ENCODE results near the gene ZNF560. TPM values are rescaled to one million over a fixed set of nuclear protein-coding genes. Genes with fewer than 3 reads are reported as not detected.

The ZNF560 gene
- total RNA-seq, 2 experiments from 2014 or later, result 0.33 to 0.34 TPM

DNA sequence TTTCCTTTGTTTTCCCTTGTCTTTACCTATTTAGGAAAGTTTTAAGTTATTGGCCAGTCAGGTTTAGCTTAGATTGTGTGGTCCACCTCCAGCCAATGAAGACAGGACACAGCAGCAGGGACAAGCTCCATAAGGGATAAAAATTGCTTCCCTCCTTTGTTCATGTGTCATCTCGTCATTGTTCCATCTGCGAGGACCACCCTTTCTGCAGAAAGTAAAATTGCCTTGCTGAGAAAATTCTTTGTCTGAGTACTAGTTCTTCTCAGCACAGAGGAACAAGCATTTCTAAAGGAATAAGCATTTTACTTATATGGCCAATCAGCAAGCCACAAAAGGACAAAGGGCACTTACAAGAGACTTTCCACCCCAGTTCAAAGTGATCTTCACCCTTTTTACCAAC is 11.4 kb downstream of the ZNF560 start:
- DNase-seq, result no peak
- Mint-ChIP-seq H3K4me1 (no peaks in the 10 kb centered on the region), H3K27me3 (no peaks in the 10 kb centered on the region), H3K4me3 (no peak overlapping the region), H3K9me3 (peaks cover 35% of the 10 kb centered on the region), H3K27ac (no peak overlapping the region), H3K36me3 (no peaks in the 10 kb centered on the region)
- ATAC-seq (ENCODE audit: low read depth), result no peak
- POLR2A ChIA-PET, result no interaction called here

DNA sequence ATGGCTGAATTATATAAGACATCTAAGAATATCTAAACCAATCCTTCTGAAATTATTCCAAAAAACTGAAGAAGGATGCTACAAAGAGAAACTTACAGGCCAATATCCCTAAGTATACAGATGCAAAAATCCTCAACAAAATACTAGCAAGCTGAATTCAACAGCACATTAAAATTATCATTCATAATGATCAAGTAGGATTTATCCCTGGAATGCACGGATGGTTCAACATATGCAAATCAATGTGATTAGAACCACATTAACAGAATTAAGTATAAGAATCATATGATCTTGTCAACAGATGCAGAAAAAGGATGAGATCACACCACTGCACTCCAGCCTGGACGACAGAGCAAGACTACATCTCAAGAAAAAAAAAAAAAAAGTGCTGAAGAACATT is 13.3 kb downstream of the ZNF560 start:
- POLR2A ChIA-PET, result no interaction called here
- no peak overlapping the region for H3K27ac Mint-ChIP-seq
- ATAC-seq (ENCODE audit: low read depth) (no peak), DNase-seq (no peak)
- H3K4me1 Mint-ChIP-seq, result no peaks in the 10 kb centered on the region
- H3K9me3 Mint-ChIP-seq, result peaks cover 36% of the 10 kb centered on the region
- no peaks in the 10 kb centered on the region for H3K27me3 Mint-ChIP-seq
- no peak overlapping the region for H3K4me3 Mint-ChIP-seq
- no peaks in the 10 kb centered on the region for H3K36me3 Mint-ChIP-seq

- Mint-ChIP-seq H3K4me3 (no peak overlapping the region), H3K36me3 (no peaks in the 10 kb centered on the region), H3K27me3 (no peaks in the 10 kb centered on the region), H3K27ac (no peak overlapping the region), H3K9me3 (peaks cover 32% of the 10 kb centered on the region), H3K4me1 (no peaks in the 10 kb centered on the region)
- DNase-seq (no peak), ATAC-seq (ENCODE audit: low read depth) (no peak)
- POLR2A ChIA-PET, result no interaction called here
These were observed 23.4 kb downstream of the ZNF560 start for GRCh38 chr19:9474975-9475374.

- DNase-seq (no peak), ATAC-seq (ENCODE audit: low read depth) (no peak)
- no peak overlapping the region for H3K4me3 Mint-ChIP-seq
- H3K27ac Mint-ChIP-seq, result no peak overlapping the region
- no peaks in the 10 kb centered on the region for H3K36me3 Mint-ChIP-seq
- peaks cover 25% of the 10 kb centered on the region for H3K9me3 Mint-ChIP-seq
- no peaks in the 10 kb centered on the region for H3K27me3 Mint-ChIP-seq
- POLR2A ChIA-PET, result no interaction called here
- no peaks in the 10 kb centered on the region for H3K4me1 Mint-ChIP-seq
These were observed 31.3 kb downstream of the ZNF560 start for GRCh38 chr19:9467161-9467560.

GRCh38 chr19:9461938-9462337 is 36.5 kb downstream of the ZNF560 start:
- no peaks in the 10 kb centered on the region for H3K4me1 Mint-ChIP-seq
- no peak overlapping the region for H3K27ac Mint-ChIP-seq
- ATAC-seq (ENCODE audit: low read depth), result no peak
- peaks cover 27% of the 10 kb centered on the region for H3K9me3 Mint-ChIP-seq
- POLR2A ChIA-PET, result no interaction called here
- no peaks in the 10 kb centered on the region for H3K36me3 Mint-ChIP-seq
- no peaks in the 10 kb centered on the region for H3K27me3 Mint-ChIP-seq
- H3K4me3 Mint-ChIP-seq, result no peak overlapping the region
- no peak for DNase-seq

- Mint-ChIP-seq H3K27ac (no peak overlapping the region), H3K36me3 (peaks cover 2% of the 10 kb centered on the region), H3K4me3 (peak overlapping the region; percentile 0), H3K27me3 (no peaks in the 10 kb centered on the region), H3K9me3 (peaks cover 25% of the 10 kb centered on the region), H3K4me1 (no peaks in the 10 kb centered on the region)
- ATAC-seq (ENCODE audit: low read depth) (no peak), DNase-seq (no peak)
- POLR2A ChIA-PET, result no interaction called here
These were observed 42.3 kb downstream of the ZNF560 start for GRCh38 chr19:9456018-9456689.

DNA sequence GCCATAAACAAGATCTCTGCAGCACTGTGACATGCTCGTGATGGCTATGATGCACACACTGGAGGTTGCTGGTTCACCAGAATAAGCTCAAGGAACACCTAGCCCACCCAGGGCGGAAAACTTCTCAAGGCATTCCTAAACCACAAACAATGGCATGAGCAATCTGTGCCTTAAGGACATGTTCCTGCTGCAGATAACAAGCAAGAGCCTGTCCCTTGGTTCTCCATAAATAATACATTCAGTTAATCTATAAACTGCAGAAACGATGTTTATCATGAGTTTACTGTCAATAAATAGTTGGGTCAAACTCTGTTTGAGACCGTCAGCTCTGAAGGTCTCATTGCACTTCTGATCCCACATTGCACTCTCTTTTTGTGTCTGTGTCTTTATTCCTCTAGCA is 44.5 kb downstream of the ZNF560 start:
- H3K9me3 Mint-ChIP-seq, result peaks cover 28% of the 10 kb centered on the region
- no peak overlapping the region for H3K4me3 Mint-ChIP-seq
- H3K4me1 Mint-ChIP-seq, result no peaks in the 10 kb centered on the region
- no peak for ATAC-seq (ENCODE audit: low read depth)
- peaks cover 4% of the 10 kb centered on the region for H3K36me3 Mint-ChIP-seq
- POLR2A ChIA-PET, result interaction anchor here (1.3 kb wide), 1 partner anchor 19 kb away, joined by 3 read pairs; the partner anchor contains the start of gene ZNF266
- DNase-seq, result no peak
- H3K27ac Mint-ChIP-seq, result no peak overlapping the region
- no peaks in the 10 kb centered on the region for H3K27me3 Mint-ChIP-seq

DNA sequence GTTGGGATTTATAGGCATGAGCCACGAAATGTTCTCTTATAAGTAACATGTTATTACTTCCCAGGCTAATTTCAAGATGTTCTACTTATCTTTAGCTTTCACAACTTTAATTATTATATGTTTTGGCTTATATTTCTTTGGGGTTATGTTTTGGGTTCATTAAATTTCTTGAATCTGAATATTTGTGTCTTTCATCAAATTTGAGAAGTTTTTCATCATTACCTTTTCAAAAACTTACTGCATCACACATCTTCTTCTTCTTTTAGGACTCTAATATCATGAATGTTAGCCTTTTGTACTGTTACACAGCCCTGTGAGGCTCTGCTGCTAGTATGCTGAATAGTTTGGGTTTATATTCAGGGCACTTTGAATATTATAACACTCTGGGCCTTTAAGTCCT is 53.4 kb downstream of the ZNF560 start:
- no peak for DNase-seq
- POLR2A ChIA-PET, result no interaction called here
- Mint-ChIP-seq H3K27me3 (no peaks in the 10 kb centered on the region), H3K4me3 (no peak overlapping the region), H3K27ac (no peak overlapping the region), H3K36me3 (peaks cover 12% of the 10 kb centered on the region), H3K4me1 (no peaks in the 10 kb centered on the region), H3K9me3 (peaks cover 34% of the 10 kb centered on the region)
- ATAC-seq (ENCODE audit: low read depth), result no peak

GRCh38 chr19:9436358-9436757 is 62.1 kb downstream of the ZNF560 start:
- no peak for DNase-seq
- peak overlapping the region; percentile 96 for H3K4me3 Mint-ChIP-seq
- H3K27ac Mint-ChIP-seq, result peak overlapping the region; percentile 98
- POLR2A ChIA-PET, result interaction anchor here (1.0 kb wide), 1 partner anchor 332 kb away, joined by 3 read pairs; the partner anchor contains the start of gene ZNF846
- H3K27me3 Mint-ChIP-seq, result no peaks in the 10 kb centered on the region
- ATAC-seq (ENCODE audit: low read depth), result no peak
- peaks cover 10% of the 10 kb centered on the region for H3K9me3 Mint-ChIP-seq
- peaks cover 14% of the 10 kb centered on the region for H3K4me1 Mint-ChIP-seq
- H3K36me3 Mint-ChIP-seq, result peaks cover 32% of the 10 kb centered on the region

DNA sequence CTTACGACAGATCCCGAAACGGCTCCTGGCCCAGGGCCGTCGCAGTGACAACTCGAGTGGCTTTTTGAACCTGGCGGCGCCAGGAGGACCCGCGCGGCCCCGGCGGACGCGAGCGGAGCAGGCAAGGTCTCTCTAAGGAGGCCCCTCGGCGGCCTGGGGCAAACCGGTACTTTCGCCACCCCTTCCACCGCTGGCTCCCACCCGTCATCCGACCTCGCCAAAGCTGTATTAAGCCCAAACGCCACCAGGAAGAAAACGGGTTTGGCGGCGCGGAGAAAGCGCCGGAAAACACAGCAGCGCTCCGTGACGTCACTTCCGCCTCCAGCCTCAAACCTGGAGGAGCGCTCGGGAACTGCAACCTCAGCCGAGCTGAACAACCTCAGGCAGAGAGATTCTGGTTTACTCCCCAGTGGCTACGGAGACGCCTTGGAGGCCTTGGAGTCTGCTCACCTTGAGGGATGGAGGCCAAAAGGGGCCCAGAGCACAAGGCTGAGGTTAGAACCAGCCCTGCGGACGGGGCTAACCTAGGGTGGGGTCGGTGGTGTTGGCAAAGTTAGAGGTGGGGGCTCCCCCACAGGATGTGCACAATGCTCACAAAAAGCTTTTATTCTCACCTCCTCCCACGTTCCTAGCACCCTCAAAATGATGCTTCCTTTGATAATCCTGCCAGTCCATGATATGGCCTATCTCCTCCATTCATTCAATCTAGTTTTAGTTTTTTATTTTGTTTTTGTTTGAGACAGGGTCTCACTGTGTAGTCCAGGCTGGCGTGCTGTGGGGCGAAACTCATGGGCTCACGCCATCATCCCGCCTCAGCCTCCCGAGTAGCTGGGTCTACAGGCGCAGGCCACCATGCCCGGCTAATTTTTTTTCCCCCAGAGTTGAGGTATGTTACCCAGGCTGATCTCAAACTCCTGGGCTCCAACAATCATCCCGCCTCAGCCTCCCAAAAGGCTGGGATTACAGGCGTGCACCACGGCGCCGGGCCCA is 62.8 kb downstream of the ZNF560 start, which contains the start of gene ZNF266:
TSS of gene ZNF266 (minus strand) at position 295 of the 990 bp plus-strand sequence. CDS start 15,484 bp downstream, outside the sequence.
- POLR2A ChIA-PET, result interaction anchor here (0.9 to 1.5 kb wide), 8 partner anchors 19 to 333 kb away, joined by 3 to 7 read pairs (median 4); partner anchors contain the start of genes ZNF121, ZNF317, ZNF559 and ZNF846
- Mint-ChIP-seq H3K27me3 (no peaks in the 10 kb centered on the region), H3K36me3 (peaks cover 39% of the 10 kb centered on the region), H3K4me3 (peak within 1 kb of the TSS; percentile 96), H3K4me1 (peaks cover 14% of the 10 kb centered on the region), H3K27ac (peak within 1 kb of the TSS; percentile 98), H3K9me3 (peaks cover 10% of the 10 kb centered on the region)
- ATAC-seq (ENCODE audit: low read depth) (peak; percentile 88), DNase-seq (peak; percentile 91)

DNA sequence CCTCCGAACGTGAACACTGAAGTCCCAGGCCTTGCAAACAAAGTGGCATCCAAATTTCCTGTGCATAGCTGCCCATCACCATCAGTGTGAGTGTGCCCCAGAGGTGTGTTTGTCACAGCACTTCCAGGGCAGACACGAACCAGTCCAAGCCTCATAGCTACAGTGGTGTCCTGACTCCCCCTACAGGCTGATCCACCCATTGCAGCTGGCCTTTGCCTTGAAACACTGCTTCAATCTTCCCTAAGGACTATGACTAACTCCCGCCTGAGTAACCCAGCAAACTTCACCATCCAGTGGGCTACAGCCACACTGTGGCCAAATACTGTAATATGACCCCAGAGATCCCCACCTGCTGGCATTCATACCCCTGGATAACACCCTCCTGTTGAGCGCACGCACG is 66.9 kb downstream of the ZNF560 start:
- H3K4me1 Mint-ChIP-seq, result peaks cover 14% of the 10 kb centered on the region
- no peak for ATAC-seq (ENCODE audit: low read depth)
- H3K4me3 Mint-ChIP-seq, result no peak overlapping the region
- H3K27ac Mint-ChIP-seq, result no peak overlapping the region
- H3K9me3 Mint-ChIP-seq, result peaks cover 23% of the 10 kb centered on the region
- H3K27me3 Mint-ChIP-seq, result no peaks in the 10 kb centered on the region
- no peak for DNase-seq
- H3K36me3 Mint-ChIP-seq, result peaks cover 70% of the 10 kb centered on the region
- POLR2A ChIA-PET, result no interaction called here

DNA sequence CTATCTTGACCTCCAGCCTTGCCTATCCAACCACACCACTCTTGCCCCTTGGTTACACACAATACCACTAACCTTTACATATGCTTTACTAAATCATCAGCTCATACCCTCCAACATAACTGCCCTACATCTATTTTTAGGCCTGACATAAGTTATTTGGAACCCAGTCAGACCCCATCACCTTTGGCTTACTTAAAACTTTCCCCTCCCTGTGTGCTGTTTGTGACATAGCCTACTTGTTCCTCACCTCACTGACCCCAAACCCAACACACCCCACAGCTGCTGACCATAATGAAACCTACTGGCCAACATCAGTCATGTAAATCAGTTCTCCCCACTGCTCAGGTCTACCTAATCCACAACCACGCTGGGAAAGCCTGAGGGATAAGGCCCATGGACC is 68.0 kb downstream of the ZNF560 start:
- ATAC-seq (ENCODE audit: low read depth), result no peak
- H3K27ac Mint-ChIP-seq, result no peak overlapping the region
- no peaks in the 10 kb centered on the region for H3K27me3 Mint-ChIP-seq
- peaks cover 14% of the 10 kb centered on the region for H3K4me1 Mint-ChIP-seq
- H3K4me3 Mint-ChIP-seq, result no peak overlapping the region
- POLR2A ChIA-PET, result no interaction called here
- peaks cover 24% of the 10 kb centered on the region for H3K9me3 Mint-ChIP-seq
- no peak for DNase-seq
- peaks cover 80% of the 10 kb centered on the region for H3K36me3 Mint-ChIP-seq

DNA sequence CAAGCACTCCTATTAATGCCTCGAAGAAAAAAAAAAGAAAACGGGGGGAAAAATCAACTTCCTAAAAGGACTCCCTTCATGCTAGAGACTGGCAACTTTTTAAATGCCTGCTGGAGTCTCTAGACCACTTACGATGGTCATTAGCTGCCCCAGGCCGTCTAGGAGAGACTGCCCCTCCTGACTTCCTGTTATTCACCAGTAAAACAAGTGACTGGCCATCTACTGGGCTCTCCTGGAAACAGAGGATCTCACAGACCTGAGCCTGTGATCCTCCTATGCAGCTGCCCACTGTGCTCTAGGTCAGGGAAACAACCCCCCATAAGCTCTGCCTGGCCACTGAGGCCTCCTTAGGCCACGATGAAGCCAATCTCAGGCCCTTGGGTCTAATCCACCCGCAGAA is 70.5 kb downstream of the ZNF560 start:
- no peak overlapping the region for H3K27ac Mint-ChIP-seq
- DNase-seq, result no peak
- H3K36me3 Mint-ChIP-seq, result peaks cover 93% of the 10 kb centered on the region
- peaks cover 31% of the 10 kb centered on the region for H3K9me3 Mint-ChIP-seq
- ATAC-seq (ENCODE audit: low read depth), result no peak
- POLR2A ChIA-PET, result no interaction called here
- peaks cover 4% of the 10 kb centered on the region for H3K4me1 Mint-ChIP-seq
- H3K27me3 Mint-ChIP-seq, result no peaks in the 10 kb centered on the region
- H3K4me3 Mint-ChIP-seq, result no peak overlapping the region

Measured in activated naive CD8-positive, alpha-beta T cell treated with anti-CD3 and anti-CD28 coated beads, Interleukin-2, amount 10 ng/mL, durations not matched to agents 7 days and 5 days (primary cell).